NCI-H2107 treated with DMSO at 0.1 percent for 48 hours (cell line): ENCODE data around the gene TRPT1.

Experiments used
- DNase-seq: peaks from one replicate; lab custom pipeline; 2025; ENCODE audit not compliant: unreplicated experiment; lab: John Stamatoyannopoulos, UW

Gene TRPT1

GRCh38 chr11:64180891-64181290 lies 45.1 kb downstream of the TRPT1 start:
- no peak for DNase-seq

GRCh38 chr11:64178951-64179639 lies 46.9 kb downstream of the TRPT1 start:
- no peak for DNase-seq

GRCh38 chr11:64178203-64178602 lies 47.8 kb downstream of the TRPT1 start:
- DNase-seq: no peak

- DNase-seq: no peak
These were observed 49.2 kb downstream of the TRPT1 start for GRCh38 chr11:64176751-64177150.
